Bronchial epithelial cell (primary cell): Measurements from ENCODE around the gene BSX. TPM values are rescaled to one million over a fixed set of nuclear protein-coding genes. Genes with fewer than 3 reads are reported as not detected.

Source experiments
- DNase-seq: peaks from one replicate; pipeline ENCODE4 v3.0.0-alpha.2; 2010; ENCODE audit warnings: low read depth
- FAIRE-seq: peaks from 2 replicates; lab custom pipeline; 2011; peaks lifted over from hg19 to GRCh38; lab: Jason Lieb, UNC
- H3K27me3 ChIP-seq: 2 replicates; pipeline ENCODE4 v1.5.1; 2011; ENCODE audit warnings: low read length; ENCODE audit not compliant: control insufficient read depth, insufficient read depth
- H3K36me3 ChIP-seq: 2 replicates; pipeline ENCODE4 v1.5.1; 2011; ENCODE audit warnings: low read length; ENCODE audit not compliant: control insufficient read depth, insufficient read depth
- H3K4me3 ChIP-seq: 2 replicates; pipeline ENCODE4 v1.5.1; 2011; ENCODE audit warnings: mild to moderate bottlenecking, low read depth, low read length, control low read depth
- total RNA-seq: library from RNA; depleted of rRNA; stranded (reverse); fragments of >200 nt; gene quantifications from 2 replicates; pipeline ENCODE4 v1.2.1, GENCODE V29; 2014
- TF ChIP-seq, protein P1 (sequence below): IDR thresholded peaks from 2 replicates; pipeline ENCODE4 v1.5.1; 2011; ENCODE audit warnings: mild to moderate bottlenecking, moderate library complexity, low read length, control low read depth, inconsistent platforms; ENCODE audit not compliant: insufficient read depth, severe bottlenecking

Gene BSX
- total RNA-seq, 1 donor from 2014 or later = not detected

GRCh38 chr11:122983438-122984185 lies 2.0 kb upstream of the BSX start:
- Histone ChIP-seq H3K27me3 (peaks cover 52% of the 10 kb centered on the region), H3K36me3 (no peaks in the 10 kb centered on the region), H3K4me3 (peak overlapping the region; percentile 30)
- no peak for FAIRE-seq
- TF ChIP-seq, protein P1, sequence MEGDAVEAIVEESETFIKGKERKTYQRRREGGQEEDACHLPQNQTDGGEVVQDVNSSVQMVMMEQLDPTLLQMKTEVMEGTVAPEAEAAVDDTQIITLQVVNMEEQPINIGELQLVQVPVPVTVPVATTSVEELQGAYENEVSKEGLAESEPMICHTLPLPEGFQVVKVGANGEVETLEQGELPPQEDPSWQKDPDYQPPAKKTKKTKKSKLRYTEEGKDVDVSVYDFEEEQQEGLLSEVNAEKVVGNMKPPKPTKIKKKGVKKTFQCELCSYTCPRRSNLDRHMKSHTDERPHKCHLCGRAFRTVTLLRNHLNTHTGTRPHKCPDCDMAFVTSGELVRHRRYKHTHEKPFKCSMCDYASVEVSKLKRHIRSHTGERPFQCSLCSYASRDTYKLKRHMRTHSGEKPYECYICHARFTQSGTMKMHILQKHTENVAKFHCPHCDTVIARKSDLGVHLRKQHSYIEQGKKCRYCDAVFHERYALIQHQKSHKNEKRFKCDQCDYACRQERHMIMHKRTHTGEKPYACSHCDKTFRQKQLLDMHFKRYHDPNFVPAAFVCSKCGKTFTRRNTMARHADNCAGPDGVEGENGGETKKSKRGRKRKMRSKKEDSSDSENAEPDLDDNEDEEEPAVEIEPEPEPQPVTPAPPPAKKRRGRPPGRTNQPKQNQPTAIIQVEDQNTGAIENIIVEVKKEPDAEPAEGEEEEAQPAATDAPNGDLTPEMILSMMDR = no peak
- no peak for DNase-seq

DNA sequence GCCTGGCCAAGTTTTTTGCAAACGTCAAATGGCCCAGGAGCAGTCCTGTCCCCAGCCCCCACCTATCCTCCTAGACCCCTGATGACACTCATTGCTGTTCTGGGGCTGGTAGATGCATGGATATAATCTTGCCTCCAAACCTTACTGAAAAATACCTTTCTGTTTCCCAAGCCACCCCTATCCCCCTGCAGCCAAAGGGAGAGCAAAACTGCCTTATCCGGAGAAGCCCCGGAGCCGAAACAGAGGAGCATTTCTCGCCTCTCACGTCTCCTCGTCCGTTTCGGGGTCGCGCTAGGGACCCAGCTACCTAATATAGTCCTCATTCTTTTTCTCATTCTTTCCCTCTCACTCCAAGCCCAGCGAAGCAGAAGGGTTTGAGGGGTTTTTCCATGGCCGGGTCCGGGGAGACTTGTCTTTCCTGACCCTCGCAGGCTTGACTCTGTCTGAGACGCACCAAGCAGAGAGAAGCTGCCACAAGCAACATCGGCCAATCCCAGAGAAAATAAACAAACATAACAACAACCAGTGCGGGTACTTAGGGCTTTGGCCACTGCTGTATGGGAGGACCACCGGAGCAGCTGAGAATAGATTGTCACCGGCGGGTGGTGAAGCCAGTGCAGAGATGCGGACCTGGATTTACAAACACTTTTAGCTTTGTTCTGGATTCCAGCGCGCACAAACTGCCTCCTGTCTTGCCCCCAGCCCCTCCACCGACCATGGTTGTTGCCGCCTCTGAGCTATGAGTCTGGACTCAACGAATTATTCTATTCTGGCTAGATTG lies 1.6 kb downstream of the BSX start:
- Histone ChIP-seq H3K27me3 (peaks cover 73% of the 10 kb centered on the region), H3K36me3 (no peaks in the 10 kb centered on the region), H3K4me3 (no peak overlapping the region)
- no peak for FAIRE-seq
- DNase-seq = no peak
- TF ChIP-seq, protein P1 = no peak

DNA sequence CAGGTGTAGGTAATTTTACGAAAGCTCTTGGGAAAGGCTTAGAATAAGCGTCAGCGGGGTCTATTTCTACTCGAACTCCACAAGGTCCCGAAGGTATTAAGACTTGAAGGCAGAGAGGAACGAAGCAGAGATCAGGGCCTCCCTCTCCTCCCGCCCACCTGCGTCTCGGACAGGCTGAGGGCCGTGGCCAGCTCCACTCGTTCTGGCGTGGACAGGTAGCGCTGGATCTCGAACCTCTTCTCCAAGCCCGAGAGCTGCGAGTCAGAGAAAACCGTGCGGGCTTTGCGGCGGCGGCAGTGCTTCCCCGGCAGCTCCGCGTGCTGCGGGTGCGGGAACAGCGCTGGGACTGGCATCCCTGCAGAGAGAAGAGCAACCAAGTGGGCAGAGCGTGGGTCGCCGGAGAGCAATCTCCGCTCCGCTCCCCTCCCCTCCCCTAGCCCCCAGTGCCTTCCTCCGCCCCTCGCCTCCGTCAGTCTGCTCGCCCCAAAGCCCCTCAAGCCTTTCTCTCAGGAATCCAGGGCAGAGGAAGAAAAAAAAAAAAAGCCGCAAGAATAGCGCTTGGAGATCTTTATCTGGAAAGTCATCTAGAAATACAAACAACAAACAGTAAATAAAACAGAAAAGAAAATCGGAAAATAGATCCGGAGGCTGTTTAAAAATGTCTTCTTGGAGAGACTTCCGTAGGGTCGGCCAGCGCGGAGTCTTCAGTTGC lies 2.4 kb downstream of the BSX start:
- TF ChIP-seq, protein P1 = no peak
- peaks cover 68% of the 10 kb centered on the region for H3K27me3 ChIP-seq
- DNase-seq (no peak), FAIRE-seq (no peak)
- no peaks in the 10 kb centered on the region for H3K36me3 ChIP-seq
- no peak overlapping the region for H3K4me3 ChIP-seq

- Histone ChIP-seq H3K27me3 (peaks cover 67% of the 10 kb centered on the region), H3K4me3 (no peak overlapping the region), H3K36me3 (no peaks in the 10 kb centered on the region)
- FAIRE-seq (no peak), DNase-seq (no peak)
- TF ChIP-seq, protein P1 = no peak
Observed at GRCh38 chr11:122978299-122978620, 3.4 kb downstream of the BSX start.

DNA sequence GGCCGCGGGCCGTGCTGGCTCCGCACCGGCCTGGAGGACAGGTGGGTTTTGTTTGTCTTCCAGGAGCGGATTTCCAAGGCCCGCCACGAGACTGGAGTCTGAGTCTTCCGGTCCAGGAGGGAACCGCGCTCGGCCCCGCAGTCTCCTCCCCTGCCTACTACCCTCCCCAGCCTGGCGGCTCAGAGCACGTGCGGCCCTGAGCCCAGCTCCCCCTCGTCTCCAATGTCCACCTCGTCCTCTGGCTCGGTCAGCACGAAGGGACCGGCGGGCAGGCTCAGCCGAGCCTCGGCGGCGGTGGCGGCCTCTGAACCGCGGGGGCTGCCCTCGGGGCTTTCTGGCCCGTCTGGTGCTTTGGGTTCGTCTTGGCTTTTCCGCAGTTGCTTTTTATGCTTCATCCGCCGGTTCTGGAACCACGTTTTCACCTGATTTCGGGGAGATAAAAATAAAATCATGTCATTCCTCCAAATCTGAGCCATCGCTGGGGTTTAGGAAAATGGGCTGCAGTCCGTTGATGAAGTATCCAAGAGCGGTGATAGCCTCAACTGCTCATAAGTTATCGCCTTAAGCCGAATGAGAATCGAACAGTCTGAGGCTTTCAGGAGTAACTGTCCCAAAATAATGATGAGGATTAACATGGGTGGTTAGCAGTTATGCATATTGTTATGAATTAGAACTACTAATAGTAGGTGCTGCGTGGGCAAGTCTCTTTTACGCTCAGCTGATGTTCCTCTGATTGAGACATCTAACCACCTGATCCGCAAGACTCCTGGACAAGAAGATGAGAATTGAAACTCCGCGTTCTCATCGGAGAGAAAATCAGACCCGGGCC lies 4.0 kb downstream of the BSX start:
- Histone ChIP-seq H3K36me3 (no peaks in the 10 kb centered on the region), H3K4me3 (no peak overlapping the region), H3K27me3 (peaks cover 67% of the 10 kb centered on the region)
- no peak for DNase-seq
- TF ChIP-seq, protein P1 = no peak
- FAIRE-seq = no peak
